ENCODE results near the gene HSH2D.

GRCh38 chr19:16166417-16166816, 22.9 kb downstream of the HSH2D start:
- TF ChIP-seq POLR2A (IDR thresholded peaks at IDR 0.05) = no peak
- TF ChIP-seq, protein P1, sequence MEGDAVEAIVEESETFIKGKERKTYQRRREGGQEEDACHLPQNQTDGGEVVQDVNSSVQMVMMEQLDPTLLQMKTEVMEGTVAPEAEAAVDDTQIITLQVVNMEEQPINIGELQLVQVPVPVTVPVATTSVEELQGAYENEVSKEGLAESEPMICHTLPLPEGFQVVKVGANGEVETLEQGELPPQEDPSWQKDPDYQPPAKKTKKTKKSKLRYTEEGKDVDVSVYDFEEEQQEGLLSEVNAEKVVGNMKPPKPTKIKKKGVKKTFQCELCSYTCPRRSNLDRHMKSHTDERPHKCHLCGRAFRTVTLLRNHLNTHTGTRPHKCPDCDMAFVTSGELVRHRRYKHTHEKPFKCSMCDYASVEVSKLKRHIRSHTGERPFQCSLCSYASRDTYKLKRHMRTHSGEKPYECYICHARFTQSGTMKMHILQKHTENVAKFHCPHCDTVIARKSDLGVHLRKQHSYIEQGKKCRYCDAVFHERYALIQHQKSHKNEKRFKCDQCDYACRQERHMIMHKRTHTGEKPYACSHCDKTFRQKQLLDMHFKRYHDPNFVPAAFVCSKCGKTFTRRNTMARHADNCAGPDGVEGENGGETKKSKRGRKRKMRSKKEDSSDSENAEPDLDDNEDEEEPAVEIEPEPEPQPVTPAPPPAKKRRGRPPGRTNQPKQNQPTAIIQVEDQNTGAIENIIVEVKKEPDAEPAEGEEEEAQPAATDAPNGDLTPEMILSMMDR (IDR thresholded peaks at IDR 0.05) = no peak
